HFFc6 (cell line): ENCODE results near the gene KHDRBS2. TPM values are rescaled to one million over a fixed set of nuclear protein-coding genes. Genes with fewer than 3 reads are reported as not detected.

ENCODE experiments used
- DNase-seq: peaks from one replicate; pipeline ENCODE4 v3.0.0-alpha.2; 2018
- H3K27ac Mint-ChIP-seq: 2 replicates; pipeline ENCODE4 v1.8.0; 2020; ENCODE audit warnings: mild to moderate bottlenecking, mixed read lengths
- H3K27me3 Mint-ChIP-seq: 2 replicates; pipeline ENCODE4 v1.8.0; 2021; ENCODE audit warnings: mild to moderate bottlenecking, moderate library complexity, mixed read lengths; ENCODE audit not compliant: insufficient read depth
- H3K36me3 Mint-ChIP-seq: 2 replicates; pipeline ENCODE4 v1.8.0; 2021; ENCODE audit warnings: low read depth, mixed read lengths
- H3K4me1 Mint-ChIP-seq: 2 replicates; pipeline ENCODE4 v1.8.0; 2020; ENCODE audit warnings: low read depth, mixed read lengths
- H3K4me3 Mint-ChIP-seq: 2 replicates; pipeline ENCODE4 v1.8.0; 2020; ENCODE audit warnings: mild to moderate bottlenecking, moderate library complexity, mixed read lengths
- H3K9me3 Mint-ChIP-seq: 2 replicates; pipeline ENCODE4 v1.8.0; 2020; ENCODE audit warnings: mild to moderate bottlenecking, mixed read lengths
- total RNA-seq, 6 experiments: library from RNA; stranded (reverse); fragmentation: NEBNext Ultra II Directional; extraction: Animal tissue kit (Norgen Biotek cat#: 25700); gene quantifications; 2 replicates in 1 of 6; 3 replicates in 5 of 6; pipeline ENCODE4 v1.2.3, GENCODE V29; 2021
- TF ChIP-seq, protein P1 (sequence below): fragments of 200-600 bp; sonication (generic); IDR thresholded peaks from 2 replicates; pipeline ENCODE4 v1.5.0; 2021; ENCODE audit warnings: antibody characterized with exemption, mild to moderate bottlenecking

The KHDRBS2 gene
- total RNA-seq, 6 experiments from 2014 or later, result not detected

DNA sequence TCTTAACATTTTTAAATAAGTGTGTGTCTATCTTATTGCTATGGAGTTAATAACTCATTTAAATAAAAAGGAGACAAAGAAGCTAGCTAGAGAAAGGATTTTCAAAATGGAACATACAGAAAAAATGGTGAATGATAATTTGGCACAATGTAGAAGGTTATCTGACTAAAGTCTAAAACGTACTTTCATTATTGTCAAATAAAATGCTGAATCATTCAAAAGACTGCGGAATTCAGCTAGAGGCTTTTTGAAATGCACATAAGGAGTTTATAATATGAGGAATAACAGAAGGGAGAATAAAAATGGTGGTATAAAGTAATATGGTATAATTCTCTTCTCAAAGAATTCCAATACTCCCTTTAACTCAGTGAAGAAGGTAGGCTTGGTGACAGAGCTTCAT, 597.9 kb downstream of the KHDRBS2 start:
- TF ChIP-seq, protein P1, sequence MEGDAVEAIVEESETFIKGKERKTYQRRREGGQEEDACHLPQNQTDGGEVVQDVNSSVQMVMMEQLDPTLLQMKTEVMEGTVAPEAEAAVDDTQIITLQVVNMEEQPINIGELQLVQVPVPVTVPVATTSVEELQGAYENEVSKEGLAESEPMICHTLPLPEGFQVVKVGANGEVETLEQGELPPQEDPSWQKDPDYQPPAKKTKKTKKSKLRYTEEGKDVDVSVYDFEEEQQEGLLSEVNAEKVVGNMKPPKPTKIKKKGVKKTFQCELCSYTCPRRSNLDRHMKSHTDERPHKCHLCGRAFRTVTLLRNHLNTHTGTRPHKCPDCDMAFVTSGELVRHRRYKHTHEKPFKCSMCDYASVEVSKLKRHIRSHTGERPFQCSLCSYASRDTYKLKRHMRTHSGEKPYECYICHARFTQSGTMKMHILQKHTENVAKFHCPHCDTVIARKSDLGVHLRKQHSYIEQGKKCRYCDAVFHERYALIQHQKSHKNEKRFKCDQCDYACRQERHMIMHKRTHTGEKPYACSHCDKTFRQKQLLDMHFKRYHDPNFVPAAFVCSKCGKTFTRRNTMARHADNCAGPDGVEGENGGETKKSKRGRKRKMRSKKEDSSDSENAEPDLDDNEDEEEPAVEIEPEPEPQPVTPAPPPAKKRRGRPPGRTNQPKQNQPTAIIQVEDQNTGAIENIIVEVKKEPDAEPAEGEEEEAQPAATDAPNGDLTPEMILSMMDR, result no peak
- DNase-seq, result no peak
- Mint-ChIP-seq H3K4me1 (no peaks in the 10 kb centered on the region), H3K9me3 (peaks cover 10% of the 10 kb centered on the region), H3K27ac (no peak overlapping the region), H3K4me3 (no peak overlapping the region), H3K27me3 (no peaks in the 10 kb centered on the region; the same call in 1 of the 2 replicates), H3K36me3 (no peaks in the 10 kb centered on the region)

DNA sequence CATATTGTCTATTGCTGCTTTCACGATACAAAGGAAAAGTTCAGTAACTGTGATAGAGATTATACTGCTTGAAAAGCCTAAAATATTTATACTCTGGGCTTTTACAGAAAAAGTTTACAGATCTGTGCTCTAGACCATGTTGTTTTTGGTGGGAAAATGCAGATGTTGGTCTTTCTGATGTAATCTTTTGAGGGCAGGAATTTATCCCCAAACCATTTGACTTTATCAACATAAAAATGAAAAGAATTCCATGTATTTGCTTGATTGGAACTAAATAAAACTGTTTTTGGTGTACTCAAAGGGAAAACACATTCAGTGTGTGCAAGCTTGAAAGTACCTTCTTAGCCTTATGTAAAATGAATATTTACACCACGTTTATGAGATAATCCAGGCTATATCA, 603.5 kb downstream of the KHDRBS2 start:
- H3K4me1 Mint-ChIP-seq, result no peaks in the 10 kb centered on the region
- TF ChIP-seq, protein P1, result no peak
- peaks cover 28% of the 10 kb centered on the region for H3K9me3 Mint-ChIP-seq
- DNase-seq, result no peak
- H3K36me3 Mint-ChIP-seq, result no peaks in the 10 kb centered on the region
- H3K4me3 Mint-ChIP-seq, result no peak overlapping the region
- H3K27me3 Mint-ChIP-seq, result no peaks in the 10 kb centered on the region
- no peak overlapping the region for H3K27ac Mint-ChIP-seq

DNA sequence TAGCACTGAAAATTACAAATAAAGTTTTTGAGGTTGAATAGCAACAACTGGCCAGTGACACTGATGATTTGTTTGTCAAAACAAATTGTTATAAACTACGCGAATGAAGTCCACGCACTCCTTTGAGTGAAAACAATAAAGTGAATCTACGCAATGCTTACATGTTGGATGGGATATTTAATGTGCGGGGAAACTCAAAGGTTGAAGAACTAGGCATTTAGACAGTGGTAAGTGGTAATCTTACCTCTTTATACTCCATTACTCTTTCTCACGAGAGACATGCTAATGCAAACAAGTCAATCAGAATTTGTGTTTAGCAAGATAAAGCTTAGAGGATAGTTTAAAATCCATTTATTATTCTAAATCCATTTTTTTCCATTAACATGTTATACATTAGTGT, 606.4 kb downstream of the KHDRBS2 start:
- H3K27ac Mint-ChIP-seq, result no peak overlapping the region
- H3K4me3 Mint-ChIP-seq, result no peak overlapping the region
- no peak for DNase-seq
- H3K4me1 Mint-ChIP-seq, result no peaks in the 10 kb centered on the region
- H3K36me3 Mint-ChIP-seq, result no peaks in the 10 kb centered on the region
- H3K9me3 Mint-ChIP-seq, result peaks cover 23% of the 10 kb centered on the region
- TF ChIP-seq, protein P1, result no peak
- no peaks in the 10 kb centered on the region for H3K27me3 Mint-ChIP-seq

DNA sequence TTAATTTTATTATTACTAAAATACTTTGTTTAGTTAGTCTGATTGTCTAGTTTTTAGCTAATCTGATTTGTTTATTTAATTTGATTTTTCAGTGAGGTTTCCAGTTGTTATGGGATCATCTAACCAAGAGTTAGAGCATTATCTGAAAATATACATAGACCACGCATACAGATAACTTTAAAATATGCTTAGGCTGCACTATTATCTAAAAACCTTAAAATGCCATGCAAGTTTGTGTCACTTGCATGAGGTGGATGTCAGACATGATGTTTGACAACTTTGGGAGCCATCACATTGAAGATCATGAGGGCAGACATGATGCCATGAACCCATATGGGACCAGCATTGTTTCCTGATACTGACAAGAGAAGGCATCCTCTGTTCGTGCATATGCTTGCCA, 610.3 kb downstream of the KHDRBS2 start:
- DNase-seq, result no peak
- H3K9me3 Mint-ChIP-seq, result peaks cover 4% of the 10 kb centered on the region
- H3K4me1 Mint-ChIP-seq, result no peaks in the 10 kb centered on the region
- TF ChIP-seq, protein P1, result no peak
- H3K36me3 Mint-ChIP-seq, result no peaks in the 10 kb centered on the region
- no peak overlapping the region for H3K27ac Mint-ChIP-seq
- no peak overlapping the region for H3K4me3 Mint-ChIP-seq
- no peaks in the 10 kb centered on the region for H3K27me3 Mint-ChIP-seq

DNA sequence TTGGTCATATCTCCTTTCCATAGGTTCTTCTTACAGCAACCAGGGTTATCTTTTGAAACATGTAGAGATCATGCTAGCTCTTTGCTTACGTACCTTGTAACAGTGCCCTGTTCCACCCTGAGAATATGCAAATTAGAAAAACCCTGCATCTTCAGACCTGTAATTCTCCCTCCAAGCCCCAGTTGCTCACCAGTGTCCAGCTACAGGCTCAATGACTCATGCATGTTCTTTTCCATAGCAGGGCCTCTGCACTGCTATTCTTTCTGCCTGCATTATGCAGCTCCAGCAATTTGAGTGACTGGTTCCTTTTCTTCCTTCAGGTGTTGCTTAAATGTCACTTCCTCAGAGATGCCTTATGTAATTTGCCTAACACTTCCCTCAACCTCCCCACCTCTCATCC, 636.2 kb downstream of the KHDRBS2 start:
- Mint-ChIP-seq H3K4me3 (no peak overlapping the region), H3K27ac (no peak overlapping the region)
- TF ChIP-seq, protein P1, result no peak

DNA sequence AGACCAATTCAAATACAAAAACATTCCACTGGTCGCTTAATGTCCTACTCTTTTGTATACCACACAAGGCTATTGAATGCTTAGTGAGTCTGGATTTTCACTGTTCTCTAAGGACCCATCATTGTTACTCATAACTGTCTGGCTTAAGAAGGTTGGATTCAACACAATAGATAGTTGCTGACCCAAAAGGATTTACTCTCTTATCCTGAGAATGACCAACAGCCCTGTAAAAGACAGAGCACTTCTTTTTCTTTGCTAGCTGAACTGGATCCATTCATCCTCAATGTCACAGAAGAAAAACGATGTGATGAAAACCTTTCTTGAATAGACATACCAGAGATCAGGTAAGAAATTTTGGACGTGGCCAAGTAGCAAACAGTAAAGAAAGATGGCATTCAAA, 645.6 kb downstream of the KHDRBS2 start:
- peaks cover 18% of the 10 kb centered on the region for H3K9me3 Mint-ChIP-seq
- H3K36me3 Mint-ChIP-seq, result no peaks in the 10 kb centered on the region
- no peak overlapping the region for H3K27ac Mint-ChIP-seq
- no peaks in the 10 kb centered on the region for H3K27me3 Mint-ChIP-seq
- DNase-seq, result no peak
- TF ChIP-seq, protein P1, result no peak
- no peaks in the 10 kb centered on the region for H3K4me1 Mint-ChIP-seq
- H3K4me3 Mint-ChIP-seq, result no peak overlapping the region

More for the DNA sequence above, 636.2 kb downstream of the KHDRBS2 start:
- no peaks in the 10 kb centered on the region for H3K4me1 Mint-ChIP-seq
- H3K27me3 Mint-ChIP-seq, result no peaks in the 10 kb centered on the region
- peaks cover 18% of the 10 kb centered on the region for H3K9me3 Mint-ChIP-seq
- DNase-seq, result no peak
- H3K36me3 Mint-ChIP-seq, result no peaks in the 10 kb centered on the region
